ENCODE measurements around the gene RDH16.
"Not testable (repeated sequence)": the region's sequence is repeated elsewhere in the genome, so short reads cannot be mapped to it uniquely, and the experiment has no call there.

Gene RDH16

DNA sequence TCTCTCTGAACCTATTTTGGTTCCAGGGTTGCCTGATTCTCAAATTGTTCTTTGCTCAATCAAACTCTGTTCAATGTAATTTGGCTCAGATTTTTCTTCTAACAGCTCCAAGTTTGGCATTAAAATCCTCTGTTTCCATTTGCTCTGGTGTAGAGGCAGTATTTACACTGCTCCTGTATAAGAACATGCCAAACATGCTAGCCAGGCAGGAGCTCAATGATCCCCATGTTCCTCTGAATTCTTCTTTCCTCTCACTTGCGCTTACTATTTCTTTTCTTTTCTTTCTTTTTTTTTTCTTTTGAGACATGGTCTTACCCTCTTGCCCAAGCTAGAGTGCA, 40.4 kb downstream of the RDH16 start:
- in situ Hi-C loops (cut with MboI; ENCODE audit: low pct_unique_long_range_greater_than_20kb, low sequenced_read_pairs, unreplicated experiment): no loop called here
- TF ChIP-seq, protein P1, sequence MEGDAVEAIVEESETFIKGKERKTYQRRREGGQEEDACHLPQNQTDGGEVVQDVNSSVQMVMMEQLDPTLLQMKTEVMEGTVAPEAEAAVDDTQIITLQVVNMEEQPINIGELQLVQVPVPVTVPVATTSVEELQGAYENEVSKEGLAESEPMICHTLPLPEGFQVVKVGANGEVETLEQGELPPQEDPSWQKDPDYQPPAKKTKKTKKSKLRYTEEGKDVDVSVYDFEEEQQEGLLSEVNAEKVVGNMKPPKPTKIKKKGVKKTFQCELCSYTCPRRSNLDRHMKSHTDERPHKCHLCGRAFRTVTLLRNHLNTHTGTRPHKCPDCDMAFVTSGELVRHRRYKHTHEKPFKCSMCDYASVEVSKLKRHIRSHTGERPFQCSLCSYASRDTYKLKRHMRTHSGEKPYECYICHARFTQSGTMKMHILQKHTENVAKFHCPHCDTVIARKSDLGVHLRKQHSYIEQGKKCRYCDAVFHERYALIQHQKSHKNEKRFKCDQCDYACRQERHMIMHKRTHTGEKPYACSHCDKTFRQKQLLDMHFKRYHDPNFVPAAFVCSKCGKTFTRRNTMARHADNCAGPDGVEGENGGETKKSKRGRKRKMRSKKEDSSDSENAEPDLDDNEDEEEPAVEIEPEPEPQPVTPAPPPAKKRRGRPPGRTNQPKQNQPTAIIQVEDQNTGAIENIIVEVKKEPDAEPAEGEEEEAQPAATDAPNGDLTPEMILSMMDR (IDR thresholded peaks at IDR 0.05; ENCODE audit: extremely low read depth, insufficient read depth, missing control alignments): no peak
- DNase-seq (ENCODE audit: low spot score): no peak

DNA sequence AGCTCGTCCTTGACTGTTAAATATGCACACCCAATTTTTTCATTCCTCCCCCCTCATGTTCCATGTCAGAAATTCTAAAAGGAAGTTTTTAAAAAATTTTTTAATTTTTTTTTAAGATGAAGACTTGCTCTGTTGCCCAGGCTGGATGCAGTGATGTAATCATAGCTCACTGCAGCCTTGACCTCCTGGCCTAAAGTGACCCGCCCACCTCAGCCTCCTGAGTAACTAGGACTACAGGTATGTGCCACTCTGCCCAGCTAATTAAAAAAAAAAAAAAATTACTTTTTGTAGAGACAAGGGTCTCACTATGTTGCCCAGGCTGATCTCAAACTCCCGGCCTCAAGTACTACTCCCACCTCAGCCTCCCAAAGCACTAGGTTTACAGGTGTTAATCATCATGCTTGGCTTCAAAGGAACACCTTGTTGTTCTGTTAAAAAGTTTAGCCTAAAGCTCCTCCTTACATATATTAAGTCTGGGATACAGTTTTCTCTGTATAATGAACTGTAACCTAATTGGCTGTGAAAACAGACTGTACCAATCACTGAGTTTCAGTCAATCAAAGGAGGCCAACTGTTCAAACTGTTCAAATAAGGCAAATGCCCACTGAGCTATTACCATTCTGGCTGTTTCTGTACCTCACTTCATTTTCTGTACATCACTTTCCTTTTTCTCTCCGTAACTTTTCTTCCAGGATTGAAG, 41.0 kb downstream of the RDH16 start:
- TF ChIP-seq, protein P1 (IDR thresholded peaks at IDR 0.05; ENCODE audit: extremely low read depth, insufficient read depth, missing control alignments): no peak

DNA sequence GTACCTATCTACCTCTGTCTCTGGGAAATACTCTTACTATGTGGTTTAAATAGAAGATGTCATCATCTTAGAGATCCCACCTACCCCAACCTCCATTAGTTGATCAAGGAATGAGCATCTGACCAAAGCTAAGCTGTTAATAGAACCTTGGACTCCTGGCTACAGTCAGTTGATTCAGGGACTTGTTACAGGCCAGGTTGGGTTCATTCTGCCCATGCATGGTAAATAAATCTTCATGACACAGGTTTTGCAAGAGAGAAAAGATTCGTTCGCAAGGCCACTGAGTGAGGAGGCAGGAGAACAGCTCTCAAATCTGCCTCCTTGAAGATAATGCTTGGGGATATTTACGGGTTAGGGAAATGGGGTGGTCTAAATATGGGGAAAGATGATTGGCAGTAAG, 42.7 kb downstream of the RDH16 start:
- TF ChIP-seq, protein P1 (IDR thresholded peaks at IDR 0.05; ENCODE audit: extremely low read depth, insufficient read depth, missing control alignments): no peak
- no peak for DNase-seq (ENCODE audit: low spot score)
- in situ Hi-C loops (cut with MboI; ENCODE audit: low pct_unique_long_range_greater_than_20kb, low sequenced_read_pairs, unreplicated experiment): no loop called here

More for the DNA sequence above, 41.0 kb downstream of the RDH16 start:
- no peak for DNase-seq (ENCODE audit: low spot score)
- in situ Hi-C loops (cut with MboI; ENCODE audit: low pct_unique_long_range_greater_than_20kb, low sequenced_read_pairs, unreplicated experiment): no loop called here

DNA sequence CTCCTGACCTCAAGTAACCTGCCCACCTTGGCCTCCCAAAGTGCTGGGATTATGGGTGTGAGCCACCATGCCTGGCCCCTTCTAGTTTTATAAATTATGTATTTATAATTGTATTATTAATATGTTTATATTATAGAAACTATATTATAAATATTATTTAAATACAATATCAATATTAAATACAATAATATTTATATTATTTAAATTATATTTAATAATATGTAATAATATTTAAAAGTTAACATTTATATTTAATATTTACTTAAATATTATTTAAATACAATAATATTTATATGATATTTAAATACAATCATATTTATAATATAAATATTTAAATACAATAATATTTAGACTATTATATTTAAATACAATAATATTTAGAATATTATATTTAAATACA, 43.2 kb downstream of the RDH16 start:
- no peak for DNase-seq (ENCODE audit: low spot score)
- TF ChIP-seq, protein P1 (IDR thresholded peaks at IDR 0.05; ENCODE audit: extremely low read depth, insufficient read depth, missing control alignments): no peak
- in situ Hi-C loops (cut with MboI; ENCODE audit: low pct_unique_long_range_greater_than_20kb, low sequenced_read_pairs, unreplicated experiment): no loop called here

DNA sequence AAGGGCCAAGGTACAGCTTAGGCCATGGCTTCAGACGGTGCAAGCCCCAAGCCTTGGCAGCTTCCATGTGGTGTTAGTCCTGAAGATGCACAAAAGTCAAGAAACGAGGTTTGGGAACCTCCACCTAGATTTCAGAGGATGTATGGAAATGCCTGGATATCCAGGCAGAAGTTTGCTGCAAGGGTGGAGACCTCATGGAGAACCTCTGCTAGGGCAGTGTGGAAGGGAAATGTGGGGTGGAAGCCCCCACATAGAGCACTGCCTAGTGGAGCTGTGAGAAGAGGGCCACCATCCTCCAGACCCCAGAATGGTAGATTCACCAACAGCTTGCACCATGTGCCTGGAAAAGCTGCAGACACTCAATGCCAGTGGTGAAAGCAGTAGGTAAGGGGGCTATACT, 48.0 kb downstream of the RDH16 start:
- DNase-seq (ENCODE audit: low spot score); in situ Hi-C loops (cut with MboI; ENCODE audit: low pct_unique_long_range_greater_than_20kb, low sequenced_read_pairs, unreplicated experiment): not testable (repeated sequence)

DNA sequence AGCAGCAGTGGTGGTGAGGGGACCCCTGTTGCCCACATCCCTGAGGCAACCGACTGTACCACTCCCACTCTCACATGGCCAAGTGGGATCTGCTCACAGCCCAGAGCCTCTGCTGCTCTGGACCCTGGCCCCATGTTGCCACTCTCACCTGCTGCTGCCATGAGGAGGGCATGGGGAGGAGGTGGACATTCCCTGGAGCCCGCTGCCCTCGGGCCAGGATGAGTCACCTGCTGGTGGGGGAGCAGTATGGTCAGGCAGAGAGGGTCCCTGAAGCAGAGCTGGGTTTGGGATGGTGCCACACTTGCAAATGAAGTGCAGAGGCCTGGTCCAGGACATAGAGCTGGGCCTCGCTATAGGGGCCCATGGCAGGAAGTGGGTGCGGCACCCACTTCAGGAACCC, 49.3 kb downstream of the RDH16 start:
- DNase-seq (ENCODE audit: low spot score): no peak
- in situ Hi-C loops (cut with MboI; ENCODE audit: low pct_unique_long_range_greater_than_20kb, low sequenced_read_pairs, unreplicated experiment): no loop called here
- TF ChIP-seq, protein P1 (IDR thresholded peaks at IDR 0.05; ENCODE audit: extremely low read depth, insufficient read depth, missing control alignments): no peak

DNA sequence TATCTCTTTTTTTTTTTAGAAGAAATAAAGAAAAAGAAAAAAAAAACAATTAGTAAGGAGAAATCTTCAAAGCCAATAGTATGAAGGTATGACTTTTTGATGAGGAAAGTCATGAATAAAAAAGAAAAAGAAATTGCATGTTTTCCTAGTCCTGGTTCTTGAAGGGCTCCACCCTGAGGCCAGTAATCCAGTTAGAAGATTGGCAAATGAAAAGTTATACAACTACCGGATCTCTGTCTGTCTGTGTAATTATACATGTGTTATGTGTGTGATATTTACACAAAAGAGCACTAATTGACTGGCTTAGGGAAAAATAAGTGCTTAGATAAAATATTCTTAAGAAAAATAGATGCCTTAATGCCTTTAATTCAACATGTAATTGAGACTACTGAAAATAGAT, 51.6 kb downstream of the RDH16 start:
- DNase-seq (ENCODE audit: low spot score): no peak
- in situ Hi-C loops (cut with MboI; ENCODE audit: low pct_unique_long_range_greater_than_20kb, low sequenced_read_pairs, unreplicated experiment): no loop called here
- TF ChIP-seq, protein P1 (IDR thresholded peaks at IDR 0.05; ENCODE audit: extremely low read depth, insufficient read depth, missing control alignments): no peak

Data from GM13977 (cell line).